ENCODE data around the gene SEZ6.

Gene SEZ6

GRCh38 chr17:28956861-28957260, 49.0 kb downstream of the SEZ6 start:
- Histone ChIP-seq H3K18ac (ENCODE audit: low read length) (no peak overlapping the region), H3K79me2 (ENCODE audit: control insufficient read depth, insufficient read depth, low read length) (no peaks in the 10 kb centered on the region), H3K9ac (ENCODE audit: low read length) (no peak overlapping the region), H3K4me3 (ENCODE audit: low read length) (no peak overlapping the region), H3K4me1 (ENCODE audit: control insufficient read depth, low read depth, low read length) (peaks cover 1% of the 10 kb centered on the region), H2BK120ac (ENCODE audit: low read depth, low read length) (no peak overlapping the region), H3K56ac (ENCODE audit: low read length) (no peak overlapping the region), H4K8ac (ENCODE audit: low read depth, low read length) (no peak overlapping the region), H2BK15ac (replicated peaks; ENCODE audit: low read depth) (no peak overlapping the region), H3K79me1 (ENCODE audit: low read length) (no peaks in the 10 kb centered on the region), H3K36me3 (ENCODE audit: control insufficient read depth, insufficient read depth, low read length) (no peaks in the 10 kb centered on the region), H3K4me2 (ENCODE audit: low read length) (no peak overlapping the region), H2BK5ac (ENCODE audit: low read length) (no peak overlapping the region), H3K27me3 (ENCODE audit: insufficient read depth, low read length, poor library complexity) (no peaks in the 10 kb centered on the region), H3K27ac (ENCODE audit: low read depth, low read length) (no peak overlapping the region), H4K5ac (ENCODE audit: low read length) (no peak overlapping the region), H2AK5ac (ENCODE audit: low read length) (no peak overlapping the region), H3K23ac (ENCODE audit: low read length) (no peak overlapping the region), H3K4ac (ENCODE audit: low read depth, low read length) (no peak overlapping the region)
- no peak for DNase-seq
- WGBS (ENCODE audit: extremely low coverage, insufficient coverage, low lambda C conversion rate): no CpG with 5 or more reads among the region's 3 CpGs

- Histone ChIP-seq H2BK120ac (ENCODE audit: low read depth, low read length) (no peak overlapping the region), H3K18ac (ENCODE audit: low read length) (no peak overlapping the region)
- WGBS (ENCODE audit: extremely low coverage, insufficient coverage, low lambda C conversion rate): no CpG with 5 or more reads among the region's 7 CpGs
Measured at GRCh38 chr17:28956112-28956511, 49.7 kb downstream of the SEZ6 start.

GRCh38 chr17:28955408-28955807, 50.4 kb downstream of the SEZ6 start:
- H4K5ac ChIP-seq (ENCODE audit: low read length): no peak overlapping the region
- H3K27me3 ChIP-seq (ENCODE audit: insufficient read depth, low read length, poor library complexity): no peaks in the 10 kb centered on the region
- no peaks in the 10 kb centered on the region for H3K36me3 ChIP-seq (ENCODE audit: control insufficient read depth, insufficient read depth, low read length)
- no peak overlapping the region for H3K18ac ChIP-seq (ENCODE audit: low read length)
- H2AK5ac ChIP-seq (ENCODE audit: low read length): no peak overlapping the region
- H3K79me1 ChIP-seq (ENCODE audit: low read length): no peaks in the 10 kb centered on the region
- H3K4me3 ChIP-seq (ENCODE audit: low read length): no peak overlapping the region
- no peak overlapping the region for H2BK120ac ChIP-seq (ENCODE audit: low read depth, low read length)
- no peak overlapping the region for H3K56ac ChIP-seq (ENCODE audit: low read length)
- no peak overlapping the region for H3K23ac ChIP-seq (ENCODE audit: low read length)
- H3K9ac ChIP-seq (ENCODE audit: low read length): no peak overlapping the region
- H4K8ac ChIP-seq (ENCODE audit: low read depth, low read length): no peak overlapping the region
- WGBS (ENCODE audit: extremely low coverage, insufficient coverage, low lambda C conversion rate): no CpG with 5 or more reads among the region's 5 CpGs
- no peak for DNase-seq
- peaks cover 6% of the 10 kb centered on the region for H3K79me2 ChIP-seq (ENCODE audit: control insufficient read depth, insufficient read depth, low read length)
- H2BK5ac ChIP-seq (ENCODE audit: low read length): no peak overlapping the region
- H3K27ac ChIP-seq (ENCODE audit: low read depth, low read length): no peak overlapping the region
- no peak overlapping the region for H3K4ac ChIP-seq (ENCODE audit: low read depth, low read length)
- H2BK15ac ChIP-seq (replicated peaks; ENCODE audit: low read depth): no peak overlapping the region
- H3K4me1 ChIP-seq (ENCODE audit: control insufficient read depth, low read depth, low read length): peaks cover 1% of the 10 kb centered on the region
- no peak overlapping the region for H3K4me2 ChIP-seq (ENCODE audit: low read length)

More at GRCh38 chr17:28956112-28956511, 49.7 kb downstream of the SEZ6 start:
- DNase-seq: peak; percentile 61
- Histone ChIP-seq H3K9ac (ENCODE audit: low read length) (no peak overlapping the region), H2AK5ac (ENCODE audit: low read length) (no peak overlapping the region), H3K4me3 (ENCODE audit: low read length) (no peak overlapping the region), H3K23ac (ENCODE audit: low read length) (no peak overlapping the region), H2BK5ac (ENCODE audit: low read length) (no peak overlapping the region), H4K5ac (ENCODE audit: low read length) (no peak overlapping the region), H3K79me1 (ENCODE audit: low read length) (no peaks in the 10 kb centered on the region), H3K4me1 (ENCODE audit: control insufficient read depth, low read depth, low read length) (peaks cover 1% of the 10 kb centered on the region), H3K27me3 (ENCODE audit: insufficient read depth, low read length, poor library complexity) (no peaks in the 10 kb centered on the region), H2BK15ac (replicated peaks; ENCODE audit: low read depth) (no peak overlapping the region), H3K4ac (ENCODE audit: low read depth, low read length) (no peak overlapping the region), H3K36me3 (ENCODE audit: control insufficient read depth, insufficient read depth, low read length) (no peaks in the 10 kb centered on the region), H4K8ac (ENCODE audit: low read depth, low read length) (no peak overlapping the region), H3K27ac (ENCODE audit: low read depth, low read length) (no peak overlapping the region), H3K4me2 (ENCODE audit: low read length) (no peak overlapping the region), H3K79me2 (ENCODE audit: control insufficient read depth, insufficient read depth, low read length) (peaks cover under 1% of the 10 kb centered on the region), H3K56ac (ENCODE audit: low read length) (peak overlapping the region; percentile 35)

- Histone ChIP-seq H3K18ac (ENCODE audit: low read length) (no peak overlapping the region), H4K5ac (ENCODE audit: low read length) (no peak overlapping the region), H3K4me3 (ENCODE audit: low read length) (no peak overlapping the region), H2BK15ac (replicated peaks; ENCODE audit: low read depth) (no peak overlapping the region), H3K27ac (ENCODE audit: low read depth, low read length) (no peak overlapping the region), H4K8ac (ENCODE audit: low read depth, low read length) (no peak overlapping the region), H3K4me2 (ENCODE audit: low read length) (no peak overlapping the region), H3K4ac (ENCODE audit: low read depth, low read length) (no peak overlapping the region), H3K27me3 (ENCODE audit: insufficient read depth, low read length, poor library complexity) (no peaks in the 10 kb centered on the region), H3K9ac (ENCODE audit: low read length) (no peak overlapping the region), H2AK5ac (ENCODE audit: low read length) (no peak overlapping the region), H3K79me1 (ENCODE audit: low read length) (no peaks in the 10 kb centered on the region), H3K36me3 (ENCODE audit: control insufficient read depth, insufficient read depth, low read length) (no peaks in the 10 kb centered on the region), H2BK120ac (ENCODE audit: low read depth, low read length) (no peak overlapping the region), H3K79me2 (ENCODE audit: control insufficient read depth, insufficient read depth, low read length) (peaks cover 11% of the 10 kb centered on the region), H2BK5ac (ENCODE audit: low read length) (no peak overlapping the region), H3K56ac (ENCODE audit: low read length) (no peak overlapping the region), H3K23ac (ENCODE audit: low read length) (no peak overlapping the region), H3K4me1 (ENCODE audit: control insufficient read depth, low read depth, low read length) (peaks cover 1% of the 10 kb centered on the region)
- WGBS (ENCODE audit: extremely low coverage, insufficient coverage, low lambda C conversion rate): no CpG with 5 or more reads among the region's 2 CpGs
- DNase-seq: no peak
Measured at GRCh38 chr17:28954886-28955285, 50.9 kb downstream of the SEZ6 start.

GRCh38 chr17:28953444-28954118, 52.3 kb downstream of the SEZ6 start:
- H3K23ac ChIP-seq (ENCODE audit: low read length): no peak overlapping the region
- no peaks in the 10 kb centered on the region for H3K27me3 ChIP-seq (ENCODE audit: insufficient read depth, low read length, poor library complexity)
- peaks cover 1% of the 10 kb centered on the region for H3K4me1 ChIP-seq (ENCODE audit: control insufficient read depth, low read depth, low read length)
- no CpG with 5 or more reads among the region's 5 CpGs for WGBS (ENCODE audit: extremely low coverage, insufficient coverage, low lambda C conversion rate)
- no peak overlapping the region for H3K4me3 ChIP-seq (ENCODE audit: low read length)
- H2BK120ac ChIP-seq (ENCODE audit: low read depth, low read length): no peak overlapping the region
- H3K4me2 ChIP-seq (ENCODE audit: low read length): no peak overlapping the region
- no peak overlapping the region for H2AK5ac ChIP-seq (ENCODE audit: low read length)
- H3K4ac ChIP-seq (ENCODE audit: low read depth, low read length): no peak overlapping the region
- H3K79me2 ChIP-seq (ENCODE audit: control insufficient read depth, insufficient read depth, low read length): peaks cover 24% of the 10 kb centered on the region
- H3K18ac ChIP-seq (ENCODE audit: low read length): no peak overlapping the region
- H4K8ac ChIP-seq (ENCODE audit: low read depth, low read length): no peak overlapping the region
- DNase-seq: peak; percentile 94
- H3K27ac ChIP-seq (ENCODE audit: low read depth, low read length): no peak overlapping the region
- no peak overlapping the region for H2BK15ac ChIP-seq (replicated peaks; ENCODE audit: low read depth)
- H4K5ac ChIP-seq (ENCODE audit: low read length): no peak overlapping the region
- no peak overlapping the region for H3K9ac ChIP-seq (ENCODE audit: low read length)
- H3K79me1 ChIP-seq (ENCODE audit: low read length): no peaks in the 10 kb centered on the region
- H2BK5ac ChIP-seq (ENCODE audit: low read length): no peak overlapping the region
- no peak overlapping the region for H3K56ac ChIP-seq (ENCODE audit: low read length)
- no peaks in the 10 kb centered on the region for H3K36me3 ChIP-seq (ENCODE audit: control insufficient read depth, insufficient read depth, low read length)

Measured in mesendoderm (in vitro differentiated cells).